Measurements from ENCODE around the gene DPEP2NB. TPM values are rescaled to one million over a fixed set of nuclear protein-coding genes. Genes with fewer than 3 reads are reported as not detected.

Gene DPEP2NB
- total and polyA plus RNA-seq, 10 of the 15 experiments (the other 5 are each of a cell fraction or from before 2014, with no cell fraction given), result not detected

- TF ChIP-seq POLR2A (IDR thresholded peaks at IDR 0.05; ENCODE audit: low read depth, low read length) (peak; percentile 70), TCF7 (IDR thresholded peaks at IDR 0.05; ENCODE audit: borderline replicate concordance) (no peak), HDAC2 (IDR thresholded peaks at IDR 0.05) (no peak), MTA2 (IDR thresholded peaks at IDR 0.05; ENCODE audit: low read depth) (no peak), SMAD1 (IDR thresholded peaks at IDR 0.05; ENCODE audit: low read depth, partially characterized antibody) (no peak), EZH2 (IDR thresholded peaks at IDR 0.05; ENCODE audit: borderline replicate concordance, control insufficient read depth, low read depth, low read length) (no peak), CHD1 (IDR thresholded peaks at IDR 0.05; ENCODE audit: low read depth, low read length) (no peak), STAT1 (conservative IDR thresholded peaks at IDR 0.05) (no peak), KDM1A (IDR thresholded peaks at IDR 0.05; ENCODE audit: borderline replicate concordance) (no peak), STAT3 (IDR thresholded peaks at IDR 0.05; ENCODE audit: low read depth, low read length) (no peak), HDAC6 (IDR thresholded peaks at IDR 0.05; ENCODE audit: unreplicated experiment) (no peak), MLLT1 (IDR thresholded peaks at IDR 0.05) (no peak), FOXM1 (IDR thresholded peaks at IDR 0.05; ENCODE audit: low read depth, low read length) (no peak), ZNF384 (IDR thresholded peaks at IDR 0.05; ENCODE audit: borderline replicate concordance, low read depth, low read length) (no peak; the same call in 1 of the 2 replicates), NFXL1 (IDR thresholded peaks at IDR 0.05; ENCODE audit: borderline replicate concordance) (peak; percentile 97), RELA (IDR thresholded peaks at IDR 0.05; ENCODE audit: borderline replicate concordance, partially characterized antibody) (no peak), BCL11A (IDR thresholded peaks at IDR 0.05; ENCODE audit: low read depth, low read length) (no peak), ZNF622 (IDR thresholded peaks at IDR 0.05) (no peak), ESRRA (IDR thresholded peaks at IDR 0.05; ENCODE audit: low read length) (0 out of 2 replicates have a peak, but pooled peaks have one; percentile 21), RAD51 (IDR thresholded peaks at IDR 0.05) (no peak), PML (IDR thresholded peaks at IDR 0.05; ENCODE audit: low read length) (no peak), ZNF687 (IDR thresholded peaks at IDR 0.05) (peak; percentile 43; the same call in 1 of the 2 replicates), HCFC1 (IDR thresholded peaks at IDR 0.05; ENCODE audit: low read length) (no peak), SRF (IDR thresholded peaks at IDR 0.05; ENCODE audit: low read depth in 2 of 2, low read length in 2 of 2) (no peak), RBBP5 (conservative IDR thresholded peaks at IDR 0.05) (no peak)
- TF ChIP-seq, protein P1, sequence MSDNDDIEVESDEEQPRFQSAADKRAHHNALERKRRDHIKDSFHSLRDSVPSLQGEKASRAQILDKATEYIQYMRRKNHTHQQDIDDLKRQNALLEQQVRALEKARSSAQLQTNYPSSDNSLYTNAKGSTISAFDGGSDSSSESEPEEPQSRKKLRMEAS (IDR thresholded peaks at IDR 0.05; ENCODE audit: low read depth, low read length), result peak; percentile 40
- TF ChIP-seq, protein P2, sequence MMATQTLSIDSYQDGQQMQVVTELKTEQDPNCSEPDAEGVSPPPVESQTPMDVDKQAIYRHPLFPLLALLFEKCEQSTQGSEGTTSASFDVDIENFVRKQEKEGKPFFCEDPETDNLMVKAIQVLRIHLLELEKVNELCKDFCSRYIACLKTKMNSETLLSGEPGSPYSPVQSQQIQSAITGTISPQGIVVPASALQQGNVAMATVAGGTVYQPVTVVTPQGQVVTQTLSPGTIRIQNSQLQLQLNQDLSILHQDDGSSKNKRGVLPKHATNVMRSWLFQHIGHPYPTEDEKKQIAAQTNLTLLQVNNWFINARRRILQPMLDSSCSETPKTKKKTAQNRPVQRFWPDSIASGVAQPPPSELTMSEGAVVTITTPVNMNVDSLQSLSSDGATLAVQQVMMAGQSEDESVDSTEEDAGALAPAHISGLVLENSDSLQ (IDR thresholded peaks at IDR 0.05), result 0 out of 2 replicates have a peak, but pooled peaks have one; percentile 33
Measured at GRCh38 chr16:67993207-67994039, 22.3 kb downstream of the DPEP2NB start (continued).

Data from GM12878 (cell line).